ENCODE results near the gene SRPRA.

Gene SRPRA

DNA sequence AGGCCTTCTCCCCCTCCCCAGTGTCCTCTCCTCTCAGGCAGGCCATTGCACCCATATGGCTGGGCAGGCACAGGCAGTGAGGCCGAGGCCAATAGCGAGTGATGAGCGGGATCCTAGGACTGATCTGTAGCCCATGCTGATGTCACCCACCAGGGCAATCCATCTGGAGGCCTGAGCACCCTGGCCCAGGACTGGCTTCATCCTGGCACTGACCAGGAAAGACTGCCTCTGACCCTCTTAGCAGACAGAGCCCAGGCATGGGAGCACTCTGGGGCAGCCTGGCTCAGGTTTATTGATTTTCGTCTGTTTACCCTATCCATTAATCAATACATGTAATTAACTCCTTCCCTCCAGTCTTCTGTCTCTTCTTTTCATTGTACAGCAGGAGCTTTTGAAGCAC is 9.1 kb upstream of the SRPRA start:
- Histone ChIP-seq H3K79me2 (ENCODE audit: insufficient read depth, low read length) (no peaks in the 10 kb centered on the region), H3F3A (ENCODE audit: low read depth) (no peaks in the 10 kb centered on the region), H4K20me1 (ENCODE audit: insufficient read depth, low read length, poor library complexity, severe bottlenecking) (no peaks in the 10 kb centered on the region), H3K9me2 (replicated peaks; ENCODE audit: low read depth, low read length) (no peaks in the 10 kb centered on the region), H3K4me2 (ENCODE audit: low read depth, low read length, poor library complexity, severe bottlenecking) (no peak overlapping the region), H3K9me3 (ENCODE audit: insufficient read depth, low read depth, low read length) (no peaks in the 10 kb centered on the region), H2AFZ (ENCODE audit: low read length) (no peak overlapping the region), H3K4me1 (ENCODE audit: insufficient read depth, low read length, poor library complexity, severe bottlenecking) (peaks cover 4% of the 10 kb centered on the region), H3K36me3 (ENCODE audit: insufficient read depth, low read length) (peaks cover 8% of the 10 kb centered on the region; the same call in 1 of the 2 replicates), H3K9ac (ENCODE audit: low read depth, low read length, poor library complexity, severe bottlenecking) (no peak overlapping the region), H3K4me3 (ENCODE audit: low read length, poor library complexity, severe bottlenecking) (no peak overlapping the region), H3K27me3 (ENCODE audit: insufficient read depth, low read length, poor library complexity, severe bottlenecking) (no peaks in the 10 kb centered on the region)
- no peak for TF ChIP-seq EZH2phosphoT487 (IDR thresholded peaks at IDR 0.05; ENCODE audit: borderline replicate concordance)
- TF ChIP-seq, protein P1, sequence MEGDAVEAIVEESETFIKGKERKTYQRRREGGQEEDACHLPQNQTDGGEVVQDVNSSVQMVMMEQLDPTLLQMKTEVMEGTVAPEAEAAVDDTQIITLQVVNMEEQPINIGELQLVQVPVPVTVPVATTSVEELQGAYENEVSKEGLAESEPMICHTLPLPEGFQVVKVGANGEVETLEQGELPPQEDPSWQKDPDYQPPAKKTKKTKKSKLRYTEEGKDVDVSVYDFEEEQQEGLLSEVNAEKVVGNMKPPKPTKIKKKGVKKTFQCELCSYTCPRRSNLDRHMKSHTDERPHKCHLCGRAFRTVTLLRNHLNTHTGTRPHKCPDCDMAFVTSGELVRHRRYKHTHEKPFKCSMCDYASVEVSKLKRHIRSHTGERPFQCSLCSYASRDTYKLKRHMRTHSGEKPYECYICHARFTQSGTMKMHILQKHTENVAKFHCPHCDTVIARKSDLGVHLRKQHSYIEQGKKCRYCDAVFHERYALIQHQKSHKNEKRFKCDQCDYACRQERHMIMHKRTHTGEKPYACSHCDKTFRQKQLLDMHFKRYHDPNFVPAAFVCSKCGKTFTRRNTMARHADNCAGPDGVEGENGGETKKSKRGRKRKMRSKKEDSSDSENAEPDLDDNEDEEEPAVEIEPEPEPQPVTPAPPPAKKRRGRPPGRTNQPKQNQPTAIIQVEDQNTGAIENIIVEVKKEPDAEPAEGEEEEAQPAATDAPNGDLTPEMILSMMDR (conservative IDR thresholded peaks at IDR 0.05; ENCODE audit: low read length) = no peak

DNA sequence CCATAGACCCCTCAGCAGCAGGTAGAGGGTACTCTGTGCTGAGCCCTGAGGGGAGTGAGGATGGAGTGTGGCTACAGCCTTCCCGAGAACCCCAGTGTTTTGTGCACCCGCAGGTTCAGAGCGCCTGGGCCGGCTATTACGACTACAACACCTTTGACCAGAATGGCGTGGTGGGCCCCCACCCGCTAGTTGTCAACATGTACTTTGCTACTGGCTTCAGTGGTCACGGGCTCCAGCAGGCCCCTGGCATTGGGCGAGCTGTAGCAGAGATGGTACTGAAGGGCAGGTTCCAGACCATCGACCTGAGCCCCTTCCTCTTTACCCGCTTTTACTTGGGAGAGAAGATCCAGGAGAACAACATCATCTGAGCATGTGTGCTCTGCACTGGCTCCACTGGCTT is 8.6 kb upstream of the SRPRA start:
- Histone ChIP-seq H3K27me3 (ENCODE audit: insufficient read depth, low read length, poor library complexity, severe bottlenecking) (no peaks in the 10 kb centered on the region), H3K9ac (ENCODE audit: low read depth, low read length, poor library complexity, severe bottlenecking) (no peak overlapping the region), H4K20me1 (ENCODE audit: insufficient read depth, low read length, poor library complexity, severe bottlenecking) (no peaks in the 10 kb centered on the region), H3F3A (ENCODE audit: low read depth) (no peaks in the 10 kb centered on the region), H3K9me3 (ENCODE audit: insufficient read depth, low read depth, low read length) (no peaks in the 10 kb centered on the region), H3K4me1 (ENCODE audit: insufficient read depth, low read length, poor library complexity, severe bottlenecking) (no peaks in the 10 kb centered on the region), H3K36me3 (ENCODE audit: insufficient read depth, low read length) (peaks cover 8% of the 10 kb centered on the region; the same call in 1 of the 2 replicates), H3K9me2 (replicated peaks; ENCODE audit: low read depth, low read length) (no peaks in the 10 kb centered on the region), H3K4me3 (ENCODE audit: low read length, poor library complexity, severe bottlenecking) (no peak overlapping the region), H2AFZ (ENCODE audit: low read length) (no peak overlapping the region), H3K79me2 (ENCODE audit: insufficient read depth, low read length) (no peaks in the 10 kb centered on the region), H3K4me2 (ENCODE audit: low read depth, low read length, poor library complexity, severe bottlenecking) (no peak overlapping the region)
- no peak for TF ChIP-seq EZH2phosphoT487 (IDR thresholded peaks at IDR 0.05; ENCODE audit: borderline replicate concordance)
- TF ChIP-seq, protein P1 (conservative IDR thresholded peaks at IDR 0.05; ENCODE audit: low read length) = no peak

DNA sequence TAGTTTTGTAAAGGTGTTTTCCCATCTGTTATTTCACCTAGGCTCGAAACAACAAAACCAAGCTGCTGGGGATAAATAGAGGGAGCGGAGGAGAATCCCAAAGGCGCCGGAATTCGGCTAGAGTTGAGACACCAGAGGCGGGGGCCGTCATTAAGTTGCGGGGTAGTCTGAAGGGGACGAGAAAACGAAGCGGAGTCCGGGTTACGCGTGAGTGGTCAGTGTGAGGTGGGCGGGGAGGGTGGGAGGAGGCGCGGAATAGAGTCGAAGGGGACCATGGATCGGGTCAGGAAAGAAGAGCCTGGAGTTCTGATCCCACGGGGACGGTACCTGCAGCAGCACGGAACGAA is 361 bp downstream of the SRPRA start:
- Histone ChIP-seq H3K4me3 (ENCODE audit: low read length, poor library complexity, severe bottlenecking) (peak overlapping the region; percentile 100), H2AFZ (ENCODE audit: low read length) (peak overlapping the region; percentile 88), H3K36me3 (ENCODE audit: insufficient read depth, low read length) (peaks cover 36% of the 10 kb centered on the region; the same call in 1 of the 2 replicates), H4K20me1 (ENCODE audit: insufficient read depth, low read length, poor library complexity, severe bottlenecking) (peaks cover 15% of the 10 kb centered on the region), H3K4me2 (ENCODE audit: low read depth, low read length, poor library complexity, severe bottlenecking) (peak overlapping the region; percentile 100), H3K9me2 (replicated peaks; ENCODE audit: low read depth, low read length) (no peaks in the 10 kb centered on the region), H3K79me2 (ENCODE audit: insufficient read depth, low read length) (peaks cover 60% of the 10 kb centered on the region), H3K9me3 (ENCODE audit: insufficient read depth, low read depth, low read length) (no peaks in the 10 kb centered on the region), H3F3A (ENCODE audit: low read depth) (no peaks in the 10 kb centered on the region), H3K9ac (ENCODE audit: low read depth, low read length, poor library complexity, severe bottlenecking) (peak overlapping the region; percentile 98), H3K4me1 (ENCODE audit: insufficient read depth, low read length, poor library complexity, severe bottlenecking) (peaks cover 32% of the 10 kb centered on the region), H3K27me3 (ENCODE audit: insufficient read depth, low read length, poor library complexity, severe bottlenecking) (no peaks in the 10 kb centered on the region)
- no peak for TF ChIP-seq EZH2phosphoT487 (IDR thresholded peaks at IDR 0.05; ENCODE audit: borderline replicate concordance)
- TF ChIP-seq, protein P1 (conservative IDR thresholded peaks at IDR 0.05; ENCODE audit: low read length) = no peak

Measured in Loucy (cell line).